Astrocyte of the spinal cord (primary cell): ENCODE data around the gene ATP8B3.

Experiments used
- DNase-seq: peaks from one replicate; pipeline ENCODE4 v3.0.0; 2011; ENCODE audit warnings: low read depth, low spot score
- H3K4me3 ChIP-seq: 2 replicates; pipeline ENCODE4 v1.5.1; 2011; ENCODE audit warnings: low read depth, mild to moderate bottlenecking, low read length, moderate library complexity
- CTCF ChIP-seq: IDR thresholded peaks from 2 replicates; pipeline ENCODE4 v1.5.1; 2012; ENCODE audit warnings: low read depth, mild to moderate bottlenecking, low read length, inconsistent platforms
- in situ Hi-C: cut with HindIII; loops from 2 replicates; pipeline ENCODE4 v1.10.0; 2017; ENCODE audit warnings: low sequenced_read_pairs

ATP8B3 gene

GRCh38 chr19:1839658-1840540 is 27.8 kb upstream of the ATP8B3 start:
- in situ Hi-C loops = no loop called here
- no peak overlapping the region for H3K4me3 ChIP-seq
- DNase-seq = no peak

GRCh38 chr19:1837625-1838105 is 25.6 kb upstream of the ATP8B3 start:
- in situ Hi-C loops = no loop called here
- DNase-seq = no peak
- H3K4me3 ChIP-seq = no peak overlapping the region
- peak; percentile 99 for TF ChIP-seq CTCF

More at GRCh38 chr19:1839658-1840540, 27.8 kb upstream of the ATP8B3 start:
- TF ChIP-seq CTCF = no peak

GRCh38 chr19:1837222-1837565 is 25.1 kb upstream of the ATP8B3 start:
- no peak overlapping the region for H3K4me3 ChIP-seq
- in situ Hi-C loops = no loop called here
- DNase-seq = no peak
- no peak for TF ChIP-seq CTCF

GRCh38 chr19:1836458-1837221 is 24.6 kb upstream of the ATP8B3 start:
- no peak overlapping the region for H3K4me3 ChIP-seq
- DNase-seq = no peak
- in situ Hi-C loops = no loop called here
- no peak for TF ChIP-seq CTCF

- in situ Hi-C loops = no loop called here
- no peak for DNase-seq
- TF ChIP-seq CTCF = no peak
- no peak overlapping the region for H3K4me3 ChIP-seq
Observed at GRCh38 chr19:1833540-1833939, 21.5 kb upstream of the ATP8B3 start.

- in situ Hi-C loops = no loop called here
- H3K4me3 ChIP-seq = no peak overlapping the region
- TF ChIP-seq CTCF = no peak
- no peak for DNase-seq
Observed at GRCh38 chr19:1832046-1832663, 20.1 kb upstream of the ATP8B3 start.
